CD1c-positive myeloid dendritic cell (primary cell): ENCODE results near the gene EEA1.
A peak's percentile ranks its signal among the peaks of the same experiment; 100 is the strongest.

ENCODE experiments used
- DNase-seq: peaks from one replicate; pipeline ENCODE4 v3.0.0-alpha.2; 2016; ENCODE audit errors: extremely low spot score

Gene EEA1

GRCh38 chr12:92886131-92886530 lies 43.0 kb downstream of the EEA1 start:
- no peak for DNase-seq

- no peak for DNase-seq
Measured at GRCh38 chr12:92879698-92880322, 49.3 kb downstream of the EEA1 start.

- DNase-seq = no peak
Measured at GRCh38 chr12:92877904-92878303, 51.2 kb downstream of the EEA1 start.

- DNase-seq = no peak
Measured at GRCh38 chr12:92876496-92876895, 52.6 kb downstream of the EEA1 start.

- peak; percentile 57 for DNase-seq
Measured at GRCh38 chr12:92871116-92871515, 58.0 kb downstream of the EEA1 start.

GRCh38 chr12:92866418-92866817 lies 62.7 kb downstream of the EEA1 start:
- no peak for DNase-seq

GRCh38 chr12:92863251-92863650 lies 65.8 kb downstream of the EEA1 start:
- DNase-seq = peak; percentile 11

- DNase-seq = no peak
Measured at GRCh38 chr12:92861381-92861780, 67.7 kb downstream of the EEA1 start.

GRCh38 chr12:92860521-92860920 lies 68.6 kb downstream of the EEA1 start:
- DNase-seq = no peak

- DNase-seq = no peak
Measured at GRCh38 chr12:92859650-92860386, 69.3 kb downstream of the EEA1 start.

- DNase-seq = no peak
Measured at GRCh38 chr12:92857818-92858217, 71.3 kb downstream of the EEA1 start.

GRCh38 chr12:92854344-92854743 lies 74.8 kb downstream of the EEA1 start:
- DNase-seq = no peak

- DNase-seq = no peak
Measured at GRCh38 chr12:92848740-92849139, 80.4 kb downstream of the EEA1 start.

GRCh38 chr12:92847368-92847767 lies 81.7 kb downstream of the EEA1 start:
- no peak for DNase-seq

GRCh38 chr12:92845329-92845728 lies 83.8 kb downstream of the EEA1 start:
- no peak for DNase-seq

GRCh38 chr12:92844151-92844763 lies 84.8 kb downstream of the EEA1 start:
- DNase-seq = no peak

GRCh38 chr12:92829686-92830282 lies 99.3 kb downstream of the EEA1 start:
- DNase-seq = no peak

GRCh38 chr12:92828565-92828964 lies 100.5 kb downstream of the EEA1 start:
- no peak for DNase-seq

- peak; percentile 17 for DNase-seq
Measured at GRCh38 chr12:92827836-92828431, 101.2 kb downstream of the EEA1 start.

GRCh38 chr12:92821142-92821541 lies 108.0 kb downstream of the EEA1 start:
- no peak for DNase-seq

- no peak for DNase-seq
Measured at GRCh38 chr12:92814584-92814983, 114.5 kb downstream of the EEA1 start.

GRCh38 chr12:92810370-92810769 lies 118.7 kb downstream of the EEA1 start:
- DNase-seq = no peak
